Transverse colon (tissue), 4 donors: ENCODE data around the gene UBE2M. TPM values are rescaled to one million over a fixed set of nuclear protein-coding genes. Genes with fewer than 3 reads are reported as not detected.
"Not testable (repeated sequence)": the region's sequence is repeated elsewhere in the genome, so short reads cannot be mapped to it uniquely, and the experiment has no call there.

Experiments
- DNase-seq: peaks from one replicate; pipeline ENCODE4 v3.0.0-alpha.2; 2019
- H3K27ac ChIP-seq, 4 donors: fragments of 200-600 bp; sonication (generic); 2 replicates each; pipeline ENCODE4 v1.5.1; 2016 to 2018; ENCODE audit warnings: inconsistent platforms in 4 of 4
- H3K27me3 ChIP-seq: fragments of 200-600 bp; sonication (generic); 2 replicates; pipeline ENCODE4 v1.5.1; 2017; ENCODE audit warnings: inconsistent platforms
- H3K36me3 ChIP-seq, 4 donors: fragments of 200-600 bp; sonication (generic); 2 replicates each; pipeline ENCODE4 v1.5.1; 2017 to 2019; ENCODE audit warnings: inconsistent platforms in 4 of 4
- H3K4me1 ChIP-seq, 4 donors: fragments of 200-600 bp; sonication (generic); 2 replicates each; pipeline ENCODE4 v1.5.1; 2017 to 2020; ENCODE audit warnings: inconsistent platforms in 4 of 4
- H3K4me3 ChIP-seq, 4 donors: fragments of 200-600 bp; sonication (generic); 1 replicate in 1 of 4; 2 replicates in 3 of 4; pipeline versions ENCODE4 v1.5.1 to v1.6.1; 2017 to 2019; ENCODE audit warnings: inconsistent platforms in 4 of 4
- H3K9me3 ChIP-seq, 2 donors: fragments of 200-600 bp; sonication (generic); 2 replicates each; pipeline ENCODE4 v1.5.1; 2017 to 2019; ENCODE audit warnings: inconsistent platforms in 2 of 2
- CTCF ChIP-seq, 5 experiments: fragments of 200-600 bp in 3 of 5; fragments of 450-650 bp in 2 of 5; sonication (generic) in 3 of 5; IDR thresholded peaks; 1 replicate in 2 of 5; 2 replicates in 3 of 5; pipeline ENCODE4 v1.5.1; 2016 to 2017; ENCODE audit warnings: antibody characterized with exemption in 5 of 5, inconsistent platforms in 3 of 5, mild to moderate bottlenecking in 2 of 5, moderate library complexity in 1 of 5
- EP300 ChIP-seq: sonication (generic); formaldehyde crosslinking; IDR thresholded peaks from one replicate; pipeline ENCODE4 v1.6.1; 2017; ENCODE audit warnings: antibody characterized with exemption, low read depth
- POLR2A ChIP-seq: fragments of 450-650 bp; IDR thresholded peaks from one replicate; pipeline ENCODE4 v1.6.1; 2016; ENCODE audit warnings: antibody characterized with exemption, mild to moderate bottlenecking, moderate library complexity
- POLR2AphosphoS5 ChIP-seq, 3 donors: sonication (generic); formaldehyde crosslinking; IDR thresholded peaks; one replicate each; pipeline ENCODE4 v1.6.1; 2016; ENCODE audit warnings: antibody characterized with exemption in 3 of 3
- WGBS, 2 donors: methylation state at CpG; one replicate each; pipeline ENCODE4 v1.1.5; 2018; ENCODE audit warnings: low coverage in 1 of 2; 5-methylcytosine and 5-hydroxymethylcytosine counted together
- in situ Hi-C, 4 donors: fragments of 200-750 bp; cut with MboI; loops; one replicate each; pipeline versions ENCODE4 v1.15.0 to v1.15.1; 2017; ENCODE audit warnings: low sequenced_read_pairs in 3 of 4, low pct_ligation_motif_present in 1 of 4, low pct_unique_long_range_greater_than_20kb in 1 of 4
- intact Hi-C: fragments of 100-400 bp; cut with DNase I; formaldehyde crosslinking; loops from one replicate; pipeline ENCODE4 v1.15.1; 2023; ENCODE audit warnings: low total_unique reads
- total RNA-seq, 4 donors: library from RNA; depleted of rRNA; stranded (reverse); fragments of >200 nt; gene quantifications; one replicate each; pipeline ENCODE4 v1.1.0, GENCODE V29; 2016

The UBE2M gene
- total RNA-seq, 4 donors from 2014 or later: 24.2 to 56.9 (median 26.7) TPM

- peaks cover 18 to 34% (median 26%) of the 10 kb centered on the region in 4 donors for H3K4me1 ChIP-seq
- 0% methylated on average over 22 of the region's 92 CpGs; no CpG with 5 or more reads in 1 of the 2 donors for WGBS, 2 donors
- TF ChIP-seq EP300 (no peak), CTCF (IDR thresholded peaks at IDR 0.05) (no peak), POLR2AphosphoS5 (IDR thresholded peaks at IDR 0.05) (no peak), POLR2A (no peak)
- intact Hi-C loops: no loop called here
- no peaks in the 10 kb centered on the region for H3K27me3 ChIP-seq
- peak overlapping the region; percentile 57 to 99 (median 97) for H3K4me3 ChIP-seq
- DNase-seq: no peak
- H3K9me3 ChIP-seq: no peaks in the 10 kb centered on the region
- H3K27ac ChIP-seq: peak overlapping the region; percentile 93 to 99 (median 94)
- in situ Hi-C loops: no loop called here
- H3K36me3 ChIP-seq: peaks cover 0 to 24% (median 15%) of the 10 kb centered on the region in 4 donors
Measured at GRCh38 chr19:58544591-58545285, 13.7 kb downstream of the UBE2M start.

GRCh38 chr19:58543826-58544590 is 14.4 kb downstream of the UBE2M start, which contains the start of gene TRIM28:
TRIM28 (plus strand) TSS chr19:58544064; CDS start chr19:58544758, 694 bp downstream.
- peaks cover 18 to 34% (median 26%) of the 10 kb centered on the region in 4 donors for H3K4me1 ChIP-seq
- H3K27me3 ChIP-seq: no peaks in the 10 kb centered on the region
- H3K4me3 ChIP-seq: peak within 1 kb of the TSS; percentile 57 to 99 (median 97)
- H3K36me3 ChIP-seq: peaks cover 0 to 17% (median 10%) of the 10 kb centered on the region in 4 donors
- peak within 1 kb of the TSS; percentile 93 to 99 (median 94) for H3K27ac ChIP-seq
- WGBS, 2 donors: 1% methylated on average over 29 of the region's 73 CpGs; no CpG with 5 or more reads in 1 of the 2 donors
- in situ Hi-C loops (no loop called here), intact Hi-C loops (no loop called here)
- peak; percentile 91 for TF ChIP-seq POLR2A
- TF ChIP-seq POLR2AphosphoS5 (IDR thresholded peaks at IDR 0.05): peak; percentile 97 to 99 (median 99)
- TF ChIP-seq CTCF (IDR thresholded peaks at IDR 0.05): no peak
- TF ChIP-seq EP300: no peak
- peak; percentile 99 for DNase-seq
- H3K9me3 ChIP-seq: no peaks in the 10 kb centered on the region

- H3K9me3 ChIP-seq, in situ Hi-C loops: not testable (repeated sequence)
Measured at GRCh38 chr19:58542641-58543372, 15.6 kb downstream of the UBE2M start.

GRCh38 chr19:58539169-58539559 is 19.2 kb downstream of the UBE2M start:
- in situ Hi-C loops, intact Hi-C loops, H3K27ac ChIP-seq, DNase-seq, H3K36me3 ChIP-seq, H3K9me3 ChIP-seq, H3K4me3 ChIP-seq: not testable (repeated sequence)
- Histone ChIP-seq H3K27me3 (peaks cover 14% of the 10 kb centered on the region), H3K4me1 (peaks cover 0 to 18% (median 13%) of the 10 kb centered on the region in 4 donors)

More at GRCh38 chr19:58542641-58543372, 15.6 kb downstream of the UBE2M start:
- Histone ChIP-seq H3K4me3 (peak overlapping the region in 2 of 4 donors; percentile 97), H3K27ac (peak overlapping the region; percentile 93 to 99 (median 94)), H3K27me3 (peaks cover 11% of the 10 kb centered on the region), H3K4me1 (peaks cover 18 to 44% (median 33%) of the 10 kb centered on the region in 4 donors)
- intact Hi-C loops, DNase-seq, H3K36me3 ChIP-seq: not testable (repeated sequence)
- WGBS, 2 donors: 69 to 74% methylated on average over 10 to 18 of the region's 18 CpGs
